K562 (cell line): ENCODE measurements around the gene KIAA2012. TPM values are rescaled to one million over a fixed set of nuclear protein-coding genes. Genes with fewer than 3 reads are reported as not detected.

ENCODE experiments used
- COPS2 ChIP-seq: fragments of 450-650 bp; conservative IDR thresholded peaks from 2 replicates; pipeline ENCODE4 v1.6.1; 2016; ENCODE audit warnings: mild to moderate bottlenecking, moderate library complexity
- IFI16 ChIP-seq: fragments of 250-450 bp; sonication (Bioruptor Pico); IDR thresholded peaks from 2 replicates; pipeline ENCODE4 v2.1.2; 2022; ENCODE audit warnings: mild to moderate bottlenecking, inconsistent platforms
- MAZ ChIP-seq, 2 experiments: fragments of 450-650 bp in 1 of 2; sonication (generic) in 1 of 2; formaldehyde crosslinking; IDR thresholded peaks in 1 of 2; conservative IDR thresholded peaks in 1 of 2; 2 replicates each; pipeline versions ENCODE4 v1.4.0 to v1.5.0; 2020; ENCODE audit warnings: mild to moderate bottlenecking in 1 of 2, missing genetic modification reagents in 1 of 2
- MIER1 ChIP-seq: fragments of 450-650 bp; IDR thresholded peaks from 2 replicates; pipeline ENCODE4 v1.6.1; 2016; ENCODE audit warnings: antibody characterized with exemption, mild to moderate bottlenecking, low read depth
- NUFIP1 ChIP-seq: fragments of 450-650 bp; IDR thresholded peaks from 2 replicates; pipeline ENCODE4 v1.6.1; 2018; ENCODE audit not compliant: partially characterized antibody
- PTTG1 ChIP-seq: fragments of 450-650 bp; IDR thresholded peaks from 2 replicates; pipeline ENCODE4 v1.6.1; 2016; ENCODE audit warnings: low read depth, mild to moderate bottlenecking, missing genetic modification characterization, missing compliant biosample characterization
- SMARCA4 ChIP-seq: fragments of 450-650 bp; IDR thresholded peaks from 2 replicates; pipeline ENCODE4 v1.6.1; 2016
- polyA plus RNA-seq, 8 experiments: library from polyadenylated mRNA; depleted of rRNA in 4 of 8; stranded (reverse) in 5 of 8; unstranded in 3 of 8; fragments of >200 nt; fragmentation: Nextera tagmentation in 2 of 8; fragmentation: Illumina TruSeq in 1 of 8; extraction: Ambion mirVana in 2 of 8; extraction: Trizol in 1 of 8; gene quantifications; 2 replicates each; pipeline versions ENCODE4 v1.2.1 to v1.2.3, GENCODE V29; 2011 to 2014; ENCODE audit warnings: inconsistent platforms in 1 of 8, missing spikeins in 1 of 8
- total RNA-seq, 7 experiments: library from RNA; depleted of rRNA in 6 of 7; stranded (reverse); fragments of >200 nt in 6 of 7; fragmentation: Illumina TruSeq in 2 of 7; extraction: Trizol in 2 of 7; gene quantifications; 2 replicates each; pipeline versions ENCODE4 v1.2.1 to v1.2.3, GENCODE V29; 2011 to 2021; ENCODE audit warnings: low replicate concordance in 1 of 7
- TF ChIP-seq, protein P1 (sequence below): fragments of 200-600 bp; sonication (generic); IDR thresholded peaks from one replicate; pipeline ENCODE4 v1.6.1; 2012; ENCODE audit warnings: mild to moderate bottlenecking, low read depth, low read length, inconsistent platforms
- TF ChIP-seq, protein P2 (sequence below): sonication (generic); formaldehyde crosslinking; IDR thresholded peaks from 2 replicates; pipeline ENCODE4 v1.8.1; 2023; ENCODE audit warnings: mild to moderate bottlenecking, missing genetic modification reagents

Gene KIAA2012
- total and polyA plus RNA-seq, 9 of the 15 experiments (the other 6 are each of a cell fraction or from before 2014, with no cell fraction given): not detected

DNA sequence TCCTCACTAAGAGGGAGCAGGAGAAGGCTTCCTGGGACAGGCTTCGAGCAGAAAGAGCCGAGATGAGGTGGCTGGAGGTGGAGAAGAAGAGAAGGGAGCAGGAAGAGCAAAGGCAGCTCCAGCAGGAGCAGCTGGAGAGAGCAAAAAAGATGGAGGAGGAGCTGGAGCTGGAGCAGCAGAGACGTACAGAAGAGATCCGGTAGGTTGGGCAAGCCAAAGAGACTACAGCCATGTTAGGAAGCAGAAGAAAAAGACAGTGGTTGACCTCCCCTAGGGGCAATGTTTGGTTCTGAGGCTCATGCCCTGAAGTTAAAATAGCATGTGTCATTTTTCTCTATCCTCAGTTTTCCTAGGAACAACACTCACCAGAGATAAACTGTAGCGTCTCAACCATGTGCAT is 120.2 kb downstream of the KIAA2012 start (continued):
- TF ChIP-seq, protein P1, sequence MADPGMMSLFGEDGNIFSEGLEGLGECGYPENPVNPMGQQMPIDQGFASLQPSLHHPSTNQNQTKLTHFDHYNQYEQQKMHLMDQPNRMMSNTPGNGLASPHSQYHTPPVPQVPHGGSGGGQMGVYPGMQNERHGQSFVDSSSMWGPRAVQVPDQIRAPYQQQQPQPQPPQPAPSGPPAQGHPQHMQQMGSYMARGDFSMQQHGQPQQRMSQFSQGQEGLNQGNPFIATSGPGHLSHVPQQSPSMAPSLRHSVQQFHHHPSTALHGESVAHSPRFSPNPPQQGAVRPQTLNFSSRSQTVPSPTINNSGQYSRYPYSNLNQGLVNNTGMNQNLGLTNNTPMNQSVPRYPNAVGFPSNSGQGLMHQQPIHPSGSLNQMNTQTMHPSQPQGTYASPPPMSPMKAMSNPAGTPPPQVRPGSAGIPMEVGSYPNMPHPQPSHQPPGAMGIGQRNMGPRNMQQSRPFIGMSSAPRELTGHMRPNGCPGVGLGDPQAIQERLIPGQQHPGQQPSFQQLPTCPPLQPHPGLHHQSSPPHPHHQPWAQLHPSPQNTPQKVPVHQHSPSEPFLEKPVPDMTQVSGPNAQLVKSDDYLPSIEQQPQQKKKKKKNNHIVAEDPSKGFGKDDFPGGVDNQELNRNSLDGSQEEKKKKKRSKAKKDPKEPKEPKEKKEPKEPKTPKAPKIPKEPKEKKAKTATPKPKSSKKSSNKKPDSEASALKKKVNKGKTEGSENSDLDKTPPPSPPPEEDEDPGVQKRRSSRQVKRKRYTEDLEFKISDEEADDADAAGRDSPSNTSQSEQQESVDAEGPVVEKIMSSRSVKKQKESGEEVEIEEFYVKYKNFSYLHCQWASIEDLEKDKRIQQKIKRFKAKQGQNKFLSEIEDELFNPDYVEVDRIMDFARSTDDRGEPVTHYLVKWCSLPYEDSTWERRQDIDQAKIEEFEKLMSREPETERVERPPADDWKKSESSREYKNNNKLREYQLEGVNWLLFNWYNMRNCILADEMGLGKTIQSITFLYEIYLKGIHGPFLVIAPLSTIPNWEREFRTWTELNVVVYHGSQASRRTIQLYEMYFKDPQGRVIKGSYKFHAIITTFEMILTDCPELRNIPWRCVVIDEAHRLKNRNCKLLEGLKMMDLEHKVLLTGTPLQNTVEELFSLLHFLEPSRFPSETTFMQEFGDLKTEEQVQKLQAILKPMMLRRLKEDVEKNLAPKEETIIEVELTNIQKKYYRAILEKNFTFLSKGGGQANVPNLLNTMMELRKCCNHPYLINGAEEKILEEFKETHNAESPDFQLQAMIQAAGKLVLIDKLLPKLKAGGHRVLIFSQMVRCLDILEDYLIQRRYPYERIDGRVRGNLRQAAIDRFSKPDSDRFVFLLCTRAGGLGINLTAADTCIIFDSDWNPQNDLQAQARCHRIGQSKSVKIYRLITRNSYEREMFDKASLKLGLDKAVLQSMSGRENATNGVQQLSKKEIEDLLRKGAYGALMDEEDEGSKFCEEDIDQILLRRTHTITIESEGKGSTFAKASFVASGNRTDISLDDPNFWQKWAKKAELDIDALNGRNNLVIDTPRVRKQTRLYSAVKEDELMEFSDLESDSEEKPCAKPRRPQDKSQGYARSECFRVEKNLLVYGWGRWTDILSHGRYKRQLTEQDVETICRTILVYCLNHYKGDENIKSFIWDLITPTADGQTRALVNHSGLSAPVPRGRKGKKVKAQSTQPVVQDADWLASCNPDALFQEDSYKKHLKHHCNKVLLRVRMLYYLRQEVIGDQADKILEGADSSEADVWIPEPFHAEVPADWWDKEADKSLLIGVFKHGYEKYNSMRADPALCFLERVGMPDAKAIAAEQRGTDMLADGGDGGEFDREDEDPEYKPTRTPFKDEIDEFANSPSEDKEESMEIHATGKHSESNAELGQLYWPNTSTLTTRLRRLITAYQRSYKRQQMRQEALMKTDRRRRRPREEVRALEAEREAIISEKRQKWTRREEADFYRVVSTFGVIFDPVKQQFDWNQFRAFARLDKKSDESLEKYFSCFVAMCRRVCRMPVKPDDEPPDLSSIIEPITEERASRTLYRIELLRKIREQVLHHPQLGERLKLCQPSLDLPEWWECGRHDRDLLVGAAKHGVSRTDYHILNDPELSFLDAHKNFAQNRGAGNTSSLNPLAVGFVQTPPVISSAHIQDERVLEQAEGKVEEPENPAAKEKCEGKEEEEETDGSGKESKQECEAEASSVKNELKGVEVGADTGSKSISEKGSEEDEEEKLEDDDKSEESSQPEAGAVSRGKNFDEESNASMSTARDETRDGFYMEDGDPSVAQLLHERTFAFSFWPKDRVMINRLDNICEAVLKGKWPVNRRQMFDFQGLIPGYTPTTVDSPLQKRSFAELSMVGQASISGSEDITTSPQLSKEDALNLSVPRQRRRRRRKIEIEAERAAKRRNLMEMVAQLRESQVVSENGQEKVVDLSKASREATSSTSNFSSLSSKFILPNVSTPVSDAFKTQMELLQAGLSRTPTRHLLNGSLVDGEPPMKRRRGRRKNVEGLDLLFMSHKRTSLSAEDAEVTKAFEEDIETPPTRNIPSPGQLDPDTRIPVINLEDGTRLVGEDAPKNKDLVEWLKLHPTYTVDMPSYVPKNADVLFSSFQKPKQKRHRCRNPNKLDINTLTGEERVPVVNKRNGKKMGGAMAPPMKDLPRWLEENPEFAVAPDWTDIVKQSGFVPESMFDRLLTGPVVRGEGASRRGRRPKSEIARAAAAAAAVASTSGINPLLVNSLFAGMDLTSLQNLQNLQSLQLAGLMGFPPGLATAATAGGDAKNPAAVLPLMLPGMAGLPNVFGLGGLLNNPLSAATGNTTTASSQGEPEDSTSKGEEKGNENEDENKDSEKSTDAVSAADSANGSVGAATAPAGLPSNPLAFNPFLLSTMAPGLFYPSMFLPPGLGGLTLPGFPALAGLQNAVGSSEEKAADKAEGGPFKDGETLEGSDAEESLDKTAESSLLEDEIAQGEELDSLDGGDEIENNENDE: no peak
- no peak for TF ChIP-seq MAZ (CRISPR knock-in tag; conservative IDR thresholded peaks at IDR 0.05 in 1 of 2, IDR thresholded peaks at IDR 0.05 in 1 of 2)
- no peak for TF ChIP-seq IFI16 (CRISPR knock-in tag)
- TF ChIP-seq, protein P2, sequence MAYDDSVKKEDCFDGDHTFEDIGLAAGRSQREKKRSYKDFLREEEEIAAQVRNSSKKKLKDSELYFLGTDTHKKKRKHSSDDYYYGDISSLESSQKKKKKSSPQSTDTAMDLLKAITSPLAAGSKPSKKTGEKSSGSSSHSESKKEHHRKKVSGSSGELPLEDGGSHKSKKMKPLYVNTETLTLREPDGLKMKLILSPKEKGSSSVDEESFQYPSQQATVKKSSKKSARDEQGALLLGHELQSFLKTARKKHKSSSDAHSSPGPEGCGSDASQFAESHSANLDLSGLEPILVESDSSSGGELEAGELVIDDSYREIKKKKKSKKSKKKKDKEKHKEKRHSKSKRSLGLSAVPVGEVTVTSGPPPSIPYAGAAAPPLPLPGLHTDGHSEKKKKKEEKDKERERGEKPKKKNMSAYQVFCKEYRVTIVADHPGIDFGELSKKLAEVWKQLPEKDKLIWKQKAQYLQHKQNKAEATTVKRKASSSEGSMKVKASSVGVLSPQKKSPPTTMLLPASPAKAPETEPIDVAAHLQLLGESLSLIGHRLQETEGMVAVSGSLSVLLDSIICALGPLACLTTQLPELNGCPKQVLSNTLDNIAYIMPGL (CRISPR knock-in tag): no peak
- TF ChIP-seq NUFIP1: no peak
- no peak for TF ChIP-seq PTTG1 (tag)
- no peak for TF ChIP-seq MIER1
- TF ChIP-seq SMARCA4: no peak
- TF ChIP-seq COPS2: no peak
